T-helper 1 cell treated with Interleukin-12 subunit alpha and Interleukin-12 subunit beta and Interleukin-4 antibody, amounts not matched to agents 30 μg/mL and 1 μg/mL, for 36 hours (primary cell): Measurements from ENCODE around the gene MTMR3.

Source experiments
- H3K27ac Mint-ChIP-seq: one replicate; pipeline ENCODE4 v1.8.0; 2021; ENCODE audit warnings: mild to moderate bottlenecking, mixed read lengths
- H3K27me3 Mint-ChIP-seq: one replicate; pipeline ENCODE4 v1.8.0; 2021; ENCODE audit warnings: low read depth, mixed read lengths
- H3K36me3 Mint-ChIP-seq: one replicate; pipeline ENCODE4 v1.8.0; 2021; ENCODE audit warnings: low read depth, mixed read lengths
- H3K4me1 Mint-ChIP-seq: one replicate; pipeline ENCODE4 v1.8.0; 2021; ENCODE audit warnings: low read depth, mixed read lengths
- H3K4me3 Mint-ChIP-seq: one replicate; pipeline ENCODE4 v1.8.0; 2021; ENCODE audit warnings: mild to moderate bottlenecking, moderate library complexity, mixed read lengths
- H3K9me3 Mint-ChIP-seq: one replicate; pipeline ENCODE4 v1.8.0; 2021; ENCODE audit warnings: mixed read lengths

Gene MTMR3

GRCh38 chr22:29983296-29983917 is 100.4 kb downstream of the MTMR3 start:
- peaks cover 15% of the 10 kb centered on the region for H3K36me3 Mint-ChIP-seq

GRCh38 chr22:29985912-29986311 is 102.9 kb downstream of the MTMR3 start:
- no peak overlapping the region for H3K4me3 Mint-ChIP-seq
- no peaks in the 10 kb centered on the region for H3K9me3 Mint-ChIP-seq
- H3K36me3 Mint-ChIP-seq = peaks cover 9% of the 10 kb centered on the region
- H3K27me3 Mint-ChIP-seq = no peaks in the 10 kb centered on the region
- peaks cover 4% of the 10 kb centered on the region for H3K4me1 Mint-ChIP-seq
- H3K27ac Mint-ChIP-seq = no peak overlapping the region

More at GRCh38 chr22:29983296-29983917, 100.4 kb downstream of the MTMR3 start:
- Mint-ChIP-seq H3K4me3 (no peak overlapping the region), H3K27ac (no peak overlapping the region), H3K27me3 (no peaks in the 10 kb centered on the region), H3K9me3 (no peaks in the 10 kb centered on the region), H3K4me1 (peaks cover 4% of the 10 kb centered on the region)

GRCh38 chr22:29987137-29987536 is 104.2 kb downstream of the MTMR3 start:
- Mint-ChIP-seq H3K4me1 (peaks cover 4% of the 10 kb centered on the region), H3K27me3 (no peaks in the 10 kb centered on the region), H3K4me3 (no peak overlapping the region), H3K9me3 (no peaks in the 10 kb centered on the region), H3K36me3 (peaks cover 13% of the 10 kb centered on the region), H3K27ac (peak overlapping the region; percentile 20)

- H3K4me3 Mint-ChIP-seq = no peak overlapping the region
- no peaks in the 10 kb centered on the region for H3K27me3 Mint-ChIP-seq
- no peaks in the 10 kb centered on the region for H3K9me3 Mint-ChIP-seq
- peaks cover 4% of the 10 kb centered on the region for H3K4me1 Mint-ChIP-seq
- no peak overlapping the region for H3K27ac Mint-ChIP-seq
- H3K36me3 Mint-ChIP-seq = peaks cover 22% of the 10 kb centered on the region
Observed at GRCh38 chr22:29988719-29989118, 105.7 kb downstream of the MTMR3 start.

GRCh38 chr22:29989446-29989845 is 106.5 kb downstream of the MTMR3 start:
- H3K36me3 Mint-ChIP-seq = peaks cover 24% of the 10 kb centered on the region
- no peak overlapping the region for H3K27ac Mint-ChIP-seq

GRCh38 chr22:29992341-29993275 is 109.6 kb downstream of the MTMR3 start:
- peaks cover 21% of the 10 kb centered on the region for H3K36me3 Mint-ChIP-seq
- H3K4me3 Mint-ChIP-seq = no peak overlapping the region
- no peak overlapping the region for H3K27ac Mint-ChIP-seq
- no peaks in the 10 kb centered on the region for H3K9me3 Mint-ChIP-seq
- H3K4me1 Mint-ChIP-seq = peaks cover 7% of the 10 kb centered on the region
- no peaks in the 10 kb centered on the region for H3K27me3 Mint-ChIP-seq

More at GRCh38 chr22:29989446-29989845, 106.5 kb downstream of the MTMR3 start:
- H3K9me3 Mint-ChIP-seq = no peaks in the 10 kb centered on the region
- no peak overlapping the region for H3K4me3 Mint-ChIP-seq
- peaks cover 4% of the 10 kb centered on the region for H3K4me1 Mint-ChIP-seq
- no peaks in the 10 kb centered on the region for H3K27me3 Mint-ChIP-seq

GRCh38 chr22:29994027-29994715 is 111.2 kb downstream of the MTMR3 start:
- Mint-ChIP-seq H3K36me3 (peaks cover 26% of the 10 kb centered on the region), H3K27me3 (no peaks in the 10 kb centered on the region), H3K4me1 (peaks cover 7% of the 10 kb centered on the region), H3K27ac (no peak overlapping the region), H3K4me3 (no peak overlapping the region), H3K9me3 (no peaks in the 10 kb centered on the region)

GRCh38 chr22:29994943-29995342 is 112.0 kb downstream of the MTMR3 start:
- no peak overlapping the region for H3K4me3 Mint-ChIP-seq

GRCh38 chr22:29997107-29997506 is 114.1 kb downstream of the MTMR3 start:
- Mint-ChIP-seq H3K36me3 (peaks cover 25% of the 10 kb centered on the region), H3K4me1 (peaks cover 7% of the 10 kb centered on the region), H3K27me3 (no peaks in the 10 kb centered on the region), H3K27ac (no peak overlapping the region), H3K9me3 (no peaks in the 10 kb centered on the region), H3K4me3 (no peak overlapping the region)

More at GRCh38 chr22:29994943-29995342, 112.0 kb downstream of the MTMR3 start:
- Mint-ChIP-seq H3K9me3 (no peaks in the 10 kb centered on the region), H3K4me1 (peaks cover 7% of the 10 kb centered on the region), H3K27me3 (no peaks in the 10 kb centered on the region), H3K27ac (peak overlapping the region; percentile 4), H3K36me3 (peaks cover 26% of the 10 kb centered on the region)

GRCh38 chr22:29997516-29997915 is 114.5 kb downstream of the MTMR3 start:
- H3K36me3 Mint-ChIP-seq = peaks cover 24% of the 10 kb centered on the region
- peaks cover 7% of the 10 kb centered on the region for H3K4me1 Mint-ChIP-seq
- H3K27ac Mint-ChIP-seq = no peak overlapping the region
- no peaks in the 10 kb centered on the region for H3K27me3 Mint-ChIP-seq
- no peaks in the 10 kb centered on the region for H3K9me3 Mint-ChIP-seq
- H3K4me3 Mint-ChIP-seq = no peak overlapping the region

GRCh38 chr22:29998627-29999384 is 115.8 kb downstream of the MTMR3 start:
- Mint-ChIP-seq H3K36me3 (peaks cover 17% of the 10 kb centered on the region), H3K4me1 (peaks cover 7% of the 10 kb centered on the region), H3K27ac (no peak overlapping the region)

GRCh38 chr22:30000566-30000965 is 117.6 kb downstream of the MTMR3 start:
- Mint-ChIP-seq H3K27ac (peak overlapping the region; percentile 50), H3K9me3 (no peaks in the 10 kb centered on the region), H3K36me3 (peaks cover 15% of the 10 kb centered on the region), H3K27me3 (no peaks in the 10 kb centered on the region), H3K4me1 (no peaks in the 10 kb centered on the region), H3K4me3 (no peak overlapping the region)

More at GRCh38 chr22:29998627-29999384, 115.8 kb downstream of the MTMR3 start:
- Mint-ChIP-seq H3K4me3 (no peak overlapping the region), H3K9me3 (no peaks in the 10 kb centered on the region), H3K27me3 (no peaks in the 10 kb centered on the region)

GRCh38 chr22:30001459-30001858 is 118.5 kb downstream of the MTMR3 start:
- no peaks in the 10 kb centered on the region for H3K4me1 Mint-ChIP-seq
- H3K27me3 Mint-ChIP-seq = no peaks in the 10 kb centered on the region
- H3K36me3 Mint-ChIP-seq = peaks cover 15% of the 10 kb centered on the region
- H3K4me3 Mint-ChIP-seq = no peak overlapping the region
- H3K27ac Mint-ChIP-seq = no peak overlapping the region
- H3K9me3 Mint-ChIP-seq = no peaks in the 10 kb centered on the region
